Smooth muscle cell of the brain vasculature (primary cell): ENCODE results near the gene CCDC39.

Experiments used
- DNase-seq: peaks from one replicate; pipeline ENCODE4 v3.0.0-alpha.2; 2012; ENCODE audit warnings: low read depth, low spot score

Gene CCDC39

DNA sequence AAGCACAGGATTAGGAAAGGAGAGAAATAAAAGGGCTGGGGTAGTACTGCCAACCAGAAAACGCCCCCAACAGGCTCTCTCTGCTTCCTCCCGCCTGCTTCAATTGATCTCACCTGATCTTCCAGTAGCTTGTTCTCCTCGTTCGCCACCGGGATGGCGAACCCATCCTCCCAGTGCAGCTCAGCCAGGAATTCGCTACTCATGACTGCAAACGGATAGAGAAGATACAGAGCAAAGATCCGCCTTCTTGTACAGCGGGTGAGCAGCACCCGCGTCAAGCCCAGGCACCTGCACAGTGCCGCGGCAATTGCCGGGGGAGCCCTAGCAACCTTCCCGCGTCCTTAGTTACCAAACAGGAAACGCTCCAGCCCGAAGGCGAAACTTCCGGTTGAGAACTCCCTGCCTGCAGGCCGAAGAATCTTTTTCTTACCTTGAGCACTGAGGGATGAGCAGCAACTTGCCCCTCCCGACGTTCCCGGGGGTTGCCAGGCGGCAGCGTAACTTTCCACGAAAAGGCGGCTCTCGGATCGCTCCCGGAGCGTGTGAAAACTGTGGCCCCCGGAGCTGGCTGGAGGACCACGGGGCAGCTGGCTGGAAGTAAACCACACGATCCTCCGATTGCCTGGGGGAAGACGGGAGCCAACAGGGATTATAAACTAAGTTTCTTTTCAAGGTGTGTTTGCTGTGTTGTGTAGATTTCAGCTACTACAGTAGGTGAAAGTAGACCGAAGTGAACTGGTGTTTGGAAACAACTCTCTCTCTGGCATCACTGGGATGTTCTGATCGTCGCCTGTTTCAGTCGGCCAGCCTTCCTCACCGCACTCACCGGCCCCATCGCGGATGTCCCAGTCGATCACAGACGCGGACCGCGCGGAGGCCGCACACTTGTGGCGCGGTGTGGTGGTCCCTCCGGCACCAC is at the start of gene CCDC39:
CCDC39 (minus strand) TSS at position 312 of the 919 bp plus-strand sequence; CDS start at position 203, 109 bp downstream.
- peak; percentile 13 for DNase-seq

DNA sequence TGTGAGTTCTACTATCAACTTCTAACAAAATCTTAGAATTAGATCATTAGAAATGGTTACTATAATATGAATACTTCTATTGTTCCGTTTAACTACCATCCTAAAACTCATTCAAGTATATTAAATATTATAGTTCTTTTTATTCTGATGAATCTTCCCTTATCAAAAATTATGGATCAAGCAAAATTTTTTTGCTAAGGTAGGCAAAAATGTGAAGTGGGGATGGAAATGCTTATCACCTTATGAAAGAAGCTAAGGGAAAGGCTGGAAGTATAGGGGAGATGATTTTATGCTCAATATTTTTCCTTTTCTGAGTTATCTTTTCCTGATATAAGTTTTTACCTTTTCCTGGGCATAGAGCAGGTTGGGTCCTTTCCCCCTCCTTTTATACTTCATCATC is 40.7 kb upstream of the CCDC39 start:
- DNase-seq: no peak

DNA sequence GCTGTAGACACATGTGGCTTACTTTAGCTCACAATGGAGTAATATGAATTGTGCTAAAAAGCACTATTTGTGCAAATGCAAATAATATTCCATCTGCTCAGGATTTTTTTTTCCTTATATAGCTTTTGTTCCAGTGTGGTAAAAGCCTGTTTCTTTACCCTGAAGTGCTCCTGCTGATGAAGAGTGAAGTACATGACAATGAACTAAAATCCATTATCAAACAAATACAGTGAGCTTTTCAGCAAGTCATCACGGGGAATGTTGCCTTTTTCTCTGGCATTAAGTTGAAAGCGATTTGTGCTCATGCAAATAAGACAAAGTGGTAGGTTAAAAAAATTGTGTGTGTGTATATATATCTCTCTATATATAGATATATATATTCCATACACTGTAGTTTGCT is 28.6 kb upstream of the CCDC39 start:
- no peak for DNase-seq

DNA sequence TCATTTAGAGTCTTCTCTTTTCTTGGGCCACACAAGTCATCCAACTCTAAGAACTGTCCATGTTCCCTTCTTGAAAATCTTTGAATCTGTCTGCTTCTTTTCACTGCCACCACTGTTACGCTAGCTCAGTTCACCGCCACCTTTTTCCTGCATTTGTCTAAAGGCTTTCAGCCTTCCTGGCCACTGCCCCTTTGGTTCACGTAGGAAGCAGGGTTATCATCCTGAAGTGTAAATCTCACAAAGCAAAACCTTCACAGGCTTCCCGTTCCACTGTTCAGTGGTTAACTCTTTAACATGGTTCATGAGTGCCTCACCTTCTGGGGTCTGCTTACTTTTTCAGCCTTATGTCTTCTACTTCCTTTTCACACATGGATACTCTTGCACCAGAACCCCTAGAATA is 26.3 kb upstream of the CCDC39 start:
- DNase-seq: no peak

- no peak for DNase-seq
Observed at GRCh38 chr3:180704532-180704931, 25.2 kb upstream of the CCDC39 start.

GRCh38 chr3:180700941-180701340 is 21.7 kb upstream of the CCDC39 start:
- DNase-seq: no peak

GRCh38 chr3:180698760-180699270 is 19.5 kb upstream of the CCDC39 start:
- no peak for DNase-seq

GRCh38 chr3:180694321-180694720 is 15.0 kb upstream of the CCDC39 start:
- no peak for DNase-seq

GRCh38 chr3:180693656-180694055 is 14.4 kb upstream of the CCDC39 start:
- no peak for DNase-seq

GRCh38 chr3:180690061-180690460 is 10.8 kb upstream of the CCDC39 start:
- DNase-seq: no peak

DNA sequence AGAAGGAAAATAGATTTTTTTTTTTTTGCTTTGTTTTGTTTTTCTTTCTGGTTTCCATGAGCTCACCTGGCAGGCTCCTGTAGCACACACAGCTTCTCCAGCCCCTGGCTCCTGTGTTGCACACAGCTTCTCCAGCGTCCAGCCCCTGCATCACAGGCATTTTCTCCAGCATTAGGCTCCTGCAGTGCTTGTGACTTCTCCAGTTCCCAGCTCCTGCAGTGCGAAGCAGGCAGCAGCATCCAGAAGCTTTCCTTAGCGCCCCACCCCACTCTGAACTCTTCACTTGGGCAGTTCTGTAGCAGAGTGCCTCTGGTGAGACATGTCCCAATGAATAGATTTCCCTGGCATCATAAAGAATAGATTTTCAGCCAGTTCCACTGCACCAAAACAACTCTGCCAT is 5.5 kb upstream of the CCDC39 start:
- no peak for DNase-seq

DNA sequence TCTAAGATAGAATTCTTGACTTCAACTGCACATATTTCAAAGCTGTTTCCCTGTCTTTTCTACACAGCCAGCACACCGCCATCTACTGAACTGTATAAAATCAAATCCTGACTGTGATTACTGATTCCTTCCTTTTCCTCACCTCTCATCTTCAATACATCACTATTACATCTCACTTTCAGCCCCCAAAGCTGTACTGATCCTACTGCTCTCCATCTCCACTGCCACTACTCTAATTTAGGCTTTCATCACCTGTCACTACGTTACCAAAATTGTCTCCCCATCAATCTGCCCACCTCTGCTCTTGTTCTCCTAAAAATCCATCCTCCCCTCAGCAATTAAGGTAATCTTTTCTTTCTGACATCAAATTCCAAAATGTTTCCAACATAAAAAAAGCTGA is 4.5 kb upstream of the CCDC39 start:
- no peak for DNase-seq

DNA sequence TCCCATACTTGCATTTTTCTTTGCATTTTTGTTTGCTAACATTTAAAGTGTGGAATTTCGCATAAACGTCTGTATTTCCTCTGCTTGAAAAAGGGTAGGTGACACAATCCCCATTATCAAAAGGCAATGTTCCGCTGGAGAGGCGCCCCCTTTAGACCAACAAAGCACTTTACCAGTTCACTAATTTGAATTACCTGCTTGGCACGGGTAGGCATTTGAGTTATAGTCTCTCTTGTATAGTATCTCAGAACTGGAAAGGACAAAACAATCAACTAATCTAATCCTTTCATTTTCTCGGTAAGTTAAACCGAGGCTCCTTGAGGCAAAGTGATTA is 775 bp upstream of the CCDC39 start:
- DNase-seq: peak; percentile 2

DNA sequence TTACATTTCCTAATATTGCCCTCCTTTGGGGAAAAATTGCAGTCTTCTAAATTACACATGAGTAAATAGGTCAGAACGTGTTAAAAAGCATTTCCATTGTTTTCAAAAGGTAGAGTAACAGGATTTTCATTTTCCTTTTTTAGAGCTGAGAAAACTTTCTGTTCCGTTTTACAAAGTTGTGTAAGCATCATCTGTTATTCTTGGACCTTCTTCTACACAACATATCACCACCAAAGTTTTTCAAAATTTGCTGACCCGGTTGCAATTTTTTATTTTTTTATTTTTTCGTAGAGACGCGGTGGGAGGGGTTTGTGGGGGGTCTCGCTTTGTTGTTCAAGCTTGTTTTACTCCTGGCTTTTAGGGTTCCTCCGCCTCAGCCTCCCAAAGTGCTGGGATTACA is 1.1 kb downstream of the CCDC39 start:
- DNase-seq: no peak

GRCh38 chr3:180661444-180661843 is 17.8 kb downstream of the CCDC39 start:
- no peak for DNase-seq

DNA sequence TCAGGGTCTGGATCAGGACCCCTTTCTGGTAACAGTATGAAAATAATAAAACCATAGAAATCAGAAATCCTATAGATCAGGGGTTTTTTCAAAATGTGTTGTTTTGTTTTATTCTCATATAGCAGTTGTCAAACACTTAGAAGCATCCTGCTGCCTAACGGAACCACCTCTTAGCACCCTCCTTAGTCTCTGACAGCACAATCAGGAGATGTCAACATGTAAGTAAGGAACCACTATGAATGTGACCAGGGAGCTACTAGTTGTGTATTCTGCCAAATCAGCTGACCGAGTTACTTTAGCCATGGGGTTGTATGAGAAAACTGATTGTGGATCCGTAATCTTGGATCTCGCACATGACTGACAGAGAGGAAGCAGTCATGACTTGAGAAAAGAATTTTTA is 22.2 kb downstream of the CCDC39 start:
- no peak for DNase-seq

DNA sequence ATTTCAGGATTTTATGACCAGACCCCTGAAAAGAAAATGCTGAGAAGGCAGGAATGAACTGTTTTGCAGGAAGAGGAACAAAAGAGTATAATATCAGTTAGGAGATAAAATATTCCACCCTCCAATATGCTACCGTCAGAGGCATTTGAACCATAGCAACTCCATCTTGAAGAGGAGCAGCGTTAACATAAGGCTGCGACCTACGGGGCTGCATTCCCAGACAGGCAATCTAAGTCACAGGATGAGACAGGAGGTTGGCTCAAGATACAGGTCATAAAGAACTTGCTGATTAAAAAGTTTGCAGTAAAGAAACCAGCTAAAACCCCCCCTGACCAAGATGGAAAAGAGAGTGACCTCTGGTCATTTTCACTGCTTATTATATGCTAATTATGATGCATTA is 22.9 kb downstream of the CCDC39 start:
- no peak for DNase-seq

DNA sequence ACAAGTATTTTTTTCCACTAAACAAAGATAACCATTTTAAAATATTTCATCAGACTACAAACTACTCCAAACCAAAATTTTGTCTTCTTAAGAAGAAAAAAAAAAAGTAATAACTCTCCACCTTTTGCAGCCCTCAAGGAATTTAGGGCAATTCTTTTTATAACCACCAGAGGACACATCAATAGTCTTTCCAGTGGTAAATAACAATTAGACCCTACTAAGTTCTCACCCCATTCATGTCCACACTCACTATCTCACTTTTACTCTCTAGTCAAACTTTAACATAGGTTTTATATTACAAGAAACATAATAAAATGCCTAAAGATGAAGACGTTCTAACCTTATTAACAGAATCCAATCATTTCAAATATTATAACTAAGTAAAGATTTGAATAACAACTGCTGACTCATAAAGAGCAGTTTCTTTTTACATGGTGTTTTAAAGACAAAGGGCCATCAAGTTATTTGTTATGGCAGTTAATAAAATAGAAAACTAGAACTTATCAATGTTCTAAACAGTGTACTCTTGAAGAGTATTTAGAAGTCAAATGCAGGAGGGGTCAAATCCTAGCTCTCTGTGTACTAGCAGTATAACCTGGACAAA is 33.0 kb downstream of the CCDC39 start:
- no peak for DNase-seq

DNA sequence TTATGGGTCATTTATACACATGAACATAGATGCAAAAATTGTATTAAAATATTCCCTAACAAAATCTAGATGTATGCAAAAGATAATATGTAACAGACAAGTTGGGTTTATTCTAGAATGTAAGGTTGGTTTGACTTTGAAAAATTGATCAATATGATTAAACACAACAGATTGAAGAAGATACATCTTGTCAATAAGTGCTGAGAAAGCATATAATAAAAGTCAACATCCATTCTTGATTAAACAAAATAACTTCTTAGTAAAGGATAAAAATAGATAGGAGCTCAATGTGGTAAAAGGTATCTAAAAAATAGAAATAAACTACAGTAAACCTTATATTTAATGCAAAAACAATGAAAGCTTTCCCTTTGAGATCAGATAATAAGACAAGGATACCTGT is 38.3 kb downstream of the CCDC39 start:
- DNase-seq: no peak

DNA sequence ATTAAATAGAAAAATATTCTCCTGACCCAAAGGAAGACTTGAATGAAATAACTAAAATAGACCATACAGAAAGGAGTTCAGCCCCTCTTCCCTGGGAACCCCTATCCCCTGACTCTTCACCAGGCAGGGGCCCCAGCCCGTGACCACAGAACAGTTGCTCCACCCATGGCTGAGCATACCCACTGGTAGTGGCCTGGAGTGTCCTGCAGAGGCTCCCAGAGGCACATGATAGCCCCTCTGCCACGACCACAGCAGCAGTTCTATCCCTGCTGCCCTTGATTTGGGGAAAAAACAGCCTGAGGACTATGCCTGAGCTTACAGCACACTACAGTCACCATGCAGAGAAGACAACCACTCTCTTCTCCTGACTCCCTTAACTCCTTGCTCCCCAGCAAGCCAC is 45.6 kb downstream of the CCDC39 start:
- no peak for DNase-seq

GRCh38 chr3:180631317-180631716 is 48.0 kb downstream of the CCDC39 start:
- DNase-seq: no peak

DNA sequence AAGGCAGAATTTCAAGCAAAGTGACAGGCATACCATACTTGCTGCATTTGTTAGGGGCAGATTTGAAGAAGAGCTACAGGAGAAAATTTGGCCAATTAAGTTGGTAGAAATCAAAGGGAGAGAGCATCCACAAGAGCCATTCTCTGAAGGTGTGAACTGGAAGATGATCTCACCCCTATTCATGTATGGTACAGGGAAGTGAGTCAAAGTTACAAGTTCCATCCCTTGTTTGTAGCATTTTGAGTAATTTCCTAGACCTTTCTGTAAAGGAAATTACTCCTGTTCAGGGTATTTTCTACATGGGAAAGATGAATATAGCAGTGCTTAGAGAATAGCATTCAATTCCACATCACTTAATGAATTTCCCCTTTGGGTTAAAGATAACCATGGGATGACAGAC is 48.9 kb downstream of the CCDC39 start:
- no peak for DNase-seq

GRCh38 chr3:180626844-180627243 is 52.4 kb downstream of the CCDC39 start:
- no peak for DNase-seq
